Upper lobe of left lung (tissue), 6 donors: ENCODE measurements around the gene SENP3. TPM values are rescaled to one million over a fixed set of nuclear protein-coding genes. Genes with fewer than 3 reads are reported as not detected.

ENCODE experiments used
- ATAC-seq, 2 donors: fragments of 200-7000 bp; cut with Tn5 transposase; one replicate each; pipeline ENCODE4 v1.9.1; 2022; ENCODE audit warnings: mild to moderate bottlenecking in 2 of 2, moderate library complexity in 2 of 2; ENCODE audit not compliant: low FRiP score in 2 of 2
- DNase-seq, 2 donors: peaks; one replicate each; pipeline ENCODE4 v3.0.0-alpha.2; 2019 to 2020
- H3K27ac ChIP-seq, 4 donors: fragments of 200-600 bp; sonication (generic); one replicate each; pipeline ENCODE4 v1.5.1; 2016 to 2019
- H3K27me3 ChIP-seq, 4 donors: fragments of 200-600 bp; sonication (generic); one replicate each; pipeline ENCODE4 v1.5.1; 2017 to 2019
- H3K36me3 ChIP-seq, 4 donors: fragments of 200-600 bp; sonication (generic); one replicate each; pipeline ENCODE4 v1.5.1; 2016 to 2019
- H3K4me1 ChIP-seq, 4 donors: fragments of 200-600 bp; sonication (generic); one replicate each; pipeline ENCODE4 v1.5.1; 2018 to 2019
- H3K4me3 ChIP-seq, 4 donors: fragments of 200-600 bp; sonication (generic); one replicate each; pipeline ENCODE4 v1.5.1; 2017 to 2019; ENCODE audit warnings: mild to moderate bottlenecking in 2 of 4, moderate library complexity in 1 of 4
- H3K9me3 ChIP-seq, 4 donors: fragments of 200-600 bp; sonication (generic); one replicate each; pipeline ENCODE4 v1.5.1; 2018 to 2019
- EP300 ChIP-seq, 4 donors: sonication (generic); formaldehyde crosslinking; IDR thresholded peaks; one replicate each; pipeline ENCODE4 v1.5.1; 2017; ENCODE audit warnings: antibody characterized with exemption in 4 of 4, control low read depth in 2 of 4
- POLR2A ChIP-seq, 4 donors: fragments of 450-650 bp; IDR thresholded peaks; one replicate each; pipeline ENCODE4 v1.5.1; 2016 to 2017; ENCODE audit warnings: antibody characterized with exemption in 4 of 4, mild to moderate bottlenecking in 2 of 4
- POLR2AphosphoS5 ChIP-seq, 2 donors: sonication (generic); formaldehyde crosslinking; IDR thresholded peaks; one replicate each; pipeline ENCODE4 v1.5.1; 2017; ENCODE audit warnings: antibody characterized with exemption in 2 of 2
- WGBS, 2 donors: methylation state at CpG; one replicate each; pipeline ENCODE4 v1.1.5; 2017 to 2018; 5-methylcytosine and 5-hydroxymethylcytosine counted together
- total RNA-seq, 6 donors: library from RNA; depleted of rRNA in 4 of 6; stranded (reverse); fragments of >200 nt in 4 of 6; gene quantifications; one replicate each; pipeline versions ENCODE4 v1.1.0 to v1.2.1, GENCODE V29; 2016 to 2021
- TF ChIP-seq, protein P1 (sequence below), 6 experiments: fragments of 450-650 bp in 4 of 6; fragments of 200-600 bp in 2 of 6; sonication (generic) in 2 of 6; IDR thresholded peaks; one replicate each; pipeline ENCODE4 v1.5.1; 2016 to 2019; ENCODE audit warnings: antibody characterized with exemption in 6 of 6
- donor health status: DM: no; HTN: no; CAD: no; lungs with moderate emphysema.
- donor health status: DM: no; HTN: yes; CAD: no; lungs with severe emphysema.

Gene SENP3
- total RNA-seq, 6 donors from 2014 or later = 54.2 to 108 (median 57.5) TPM

DNA sequence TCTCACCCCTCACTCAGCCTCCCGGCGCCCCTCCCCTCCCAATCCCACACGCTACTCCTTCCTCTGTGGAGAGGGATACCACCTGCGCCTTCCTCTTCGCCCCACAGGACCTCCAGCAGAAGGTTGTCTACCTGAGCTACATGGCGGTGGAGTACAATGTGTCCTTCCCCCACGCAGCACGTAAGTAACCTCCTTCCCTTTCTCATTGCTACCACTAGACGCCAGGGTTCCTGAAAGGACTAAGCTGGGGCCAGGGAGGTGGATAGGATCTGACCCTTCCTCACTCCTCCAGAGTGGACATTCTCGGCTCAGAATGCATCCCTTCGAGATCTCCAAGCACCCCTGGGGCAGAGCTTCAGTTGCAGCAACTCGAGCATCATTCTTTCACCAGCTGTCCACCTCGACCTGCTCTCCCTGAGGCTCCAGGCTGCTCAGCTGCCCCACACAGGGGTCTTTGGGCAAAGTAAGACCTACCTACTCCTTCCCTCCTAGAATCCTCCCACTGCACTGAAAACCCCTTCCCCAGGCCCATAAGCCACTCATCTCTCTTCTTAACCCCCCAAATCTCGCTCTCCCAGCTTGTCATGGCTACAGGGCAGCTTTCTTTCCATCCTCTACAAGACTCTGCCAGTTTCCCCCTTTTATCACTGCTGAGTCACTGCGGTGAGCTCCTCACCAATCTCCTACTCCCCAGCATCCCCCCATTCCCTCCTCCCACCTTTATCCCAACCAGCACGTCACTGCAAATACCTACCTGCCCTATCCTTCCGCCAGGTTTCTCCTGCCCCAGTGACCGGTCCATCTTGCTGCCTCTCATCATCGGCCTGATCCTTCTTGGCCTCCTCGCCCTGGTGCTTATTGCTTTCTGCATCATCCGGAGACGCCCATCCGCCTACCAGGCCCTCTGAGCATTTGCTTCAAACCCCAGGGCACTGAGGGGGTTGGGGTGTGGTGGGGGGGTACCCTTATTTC, 19.2 kb downstream of the SENP3 start:
- Histone ChIP-seq H3K27me3 (no peaks in the 10 kb centered on the region), H3K27ac (peak overlapping the region; percentile 92 to 96 (median 94)), H3K4me1 (peaks cover 60 to 86% (median 73%) of the 10 kb centered on the region in 4 donors), H3K4me3 (peak overlapping the region in 3 of 4 donors; percentile 53 to 83 (median 55)), H3K36me3 (peaks cover 27 to 33% (median 29%) of the 10 kb centered on the region in 4 donors), H3K9me3 (no peaks in the 10 kb centered on the region)
- DNase-seq = no peak
- WGBS, 2 donors = 79% methylated on average over 23 of the region's 23 CpGs
- no peak for TF ChIP-seq POLR2A (IDR thresholded peaks at IDR 0.05)
- no peak for TF ChIP-seq POLR2AphosphoS5 (IDR thresholded peaks at IDR 0.05)
- TF ChIP-seq, protein P1, sequence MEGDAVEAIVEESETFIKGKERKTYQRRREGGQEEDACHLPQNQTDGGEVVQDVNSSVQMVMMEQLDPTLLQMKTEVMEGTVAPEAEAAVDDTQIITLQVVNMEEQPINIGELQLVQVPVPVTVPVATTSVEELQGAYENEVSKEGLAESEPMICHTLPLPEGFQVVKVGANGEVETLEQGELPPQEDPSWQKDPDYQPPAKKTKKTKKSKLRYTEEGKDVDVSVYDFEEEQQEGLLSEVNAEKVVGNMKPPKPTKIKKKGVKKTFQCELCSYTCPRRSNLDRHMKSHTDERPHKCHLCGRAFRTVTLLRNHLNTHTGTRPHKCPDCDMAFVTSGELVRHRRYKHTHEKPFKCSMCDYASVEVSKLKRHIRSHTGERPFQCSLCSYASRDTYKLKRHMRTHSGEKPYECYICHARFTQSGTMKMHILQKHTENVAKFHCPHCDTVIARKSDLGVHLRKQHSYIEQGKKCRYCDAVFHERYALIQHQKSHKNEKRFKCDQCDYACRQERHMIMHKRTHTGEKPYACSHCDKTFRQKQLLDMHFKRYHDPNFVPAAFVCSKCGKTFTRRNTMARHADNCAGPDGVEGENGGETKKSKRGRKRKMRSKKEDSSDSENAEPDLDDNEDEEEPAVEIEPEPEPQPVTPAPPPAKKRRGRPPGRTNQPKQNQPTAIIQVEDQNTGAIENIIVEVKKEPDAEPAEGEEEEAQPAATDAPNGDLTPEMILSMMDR (IDR thresholded peaks at IDR 0.05) = no peak
- TF ChIP-seq EP300 (IDR thresholded peaks at IDR 0.05) = no peak
- no peak for ATAC-seq

- no peak for TF ChIP-seq POLR2A (IDR thresholded peaks at IDR 0.05)
- TF ChIP-seq POLR2AphosphoS5 (IDR thresholded peaks at IDR 0.05) = no peak
- TF ChIP-seq EP300 (IDR thresholded peaks at IDR 0.05) = no peak
- TF ChIP-seq, protein P1 (IDR thresholded peaks at IDR 0.05) = no peak
- WGBS, 2 donors = 87 to 93% methylated on average over 16 to 36 of the region's 36 CpGs
- peaks cover 54 to 69% (median 61%) of the 10 kb centered on the region in 4 donors for H3K4me1 ChIP-seq
- H3K36me3 ChIP-seq = peaks cover 9 to 27% (median 24%) of the 10 kb centered on the region in 4 donors
- peak overlapping the region; percentile 93 to 96 (median 94) for H3K27ac ChIP-seq
- H3K9me3 ChIP-seq = no peaks in the 10 kb centered on the region
- DNase-seq = peak in 1 of 2 donors; percentile 88
- H3K27me3 ChIP-seq = no peaks in the 10 kb centered on the region
- no peak for ATAC-seq
- peak overlapping the region; percentile 30 to 83 (median 54) for H3K4me3 ChIP-seq
Observed at GRCh38 chr17:7582396-7583252, 20.9 kb downstream of the SENP3 start.

- peaks cover 54 to 61% (median 59%) of the 10 kb centered on the region in 4 donors for H3K4me1 ChIP-seq
- TF ChIP-seq POLR2A (IDR thresholded peaks at IDR 0.05) (peak in 3 of 4 donors; percentile 76 to 80 (median 79)), POLR2AphosphoS5 (IDR thresholded peaks at IDR 0.05) (peak; percentile 79 to 84), EP300 (IDR thresholded peaks at IDR 0.05) (no peak)
- TF ChIP-seq, protein P1 (IDR thresholded peaks at IDR 0.05) = peak in 4 of 6 experiments; percentile 4 to 25 (median 14)
- H3K27ac ChIP-seq = peak within 1 kb of the TSS; percentile 93 to 96 (median 94)
- no peaks in the 10 kb centered on the region for H3K9me3 ChIP-seq
- peaks cover 2 to 26% (median 22%) of the 10 kb centered on the region in 4 donors for H3K36me3 ChIP-seq
- 5 to 16% methylated on average over 27 to 69 of the region's 69 CpGs for WGBS, 2 donors
- ATAC-seq (peak; percentile 92 to 94), DNase-seq (peak; percentile 95 to 99)
- no peaks in the 10 kb centered on the region for H3K27me3 ChIP-seq
- H3K4me3 ChIP-seq = peak within 1 kb of the TSS; percentile 53 to 83 (median 54)
Observed at GRCh38 chr17:7583253-7584109, 21.8 kb downstream of the SENP3 start, which contains the start of gene MPDU1. Gene MPDU1 (plus strand): TSS chr17:7583852. CDS start chr17:7583863, 11 bp downstream.
